H1 (cell line): ENCODE measurements around the gene CNNM3. TPM values are rescaled to one million over a fixed set of nuclear protein-coding genes. Genes with fewer than 3 reads are reported as not detected.

Experiments used
- EGR1 ChIP-seq: IDR thresholded peaks from 2 replicates; pipeline ENCODE4 v1.6.1; 2011; ENCODE audit warnings: low read depth, low read length, borderline replicate concordance
- polyA plus RNA-seq, 7 experiments: library from polyadenylated mRNA; depleted of rRNA in 3 of 7; stranded (reverse) in 5 of 7; unstranded in 2 of 7; fragments of >200 nt in 5 of 7; fragments of 200-250 nt in 2 of 7; gene quantifications; 1 replicate in 5 of 7; 2 replicates in 1 of 7; 4 replicates in 1 of 7; pipeline versions ENCODE4 v1.2.1 to v1.2.3, GENCODE V29; 2011 to 2013; ENCODE audit warnings: missing spikeins in 2 of 7, mixed read lengths in 2 of 7
- total RNA-seq: library from RNA; stranded (reverse); fragmentation: NEBNext Ultra II Directional; extraction: Animal tissue kit (Norgen Biotek cat#: 25700); gene quantifications from 2 replicates; pipeline ENCODE4 v1.2.1, GENCODE V29; 2021
- TF ChIP-seq, protein P1 (sequence below): IDR thresholded peaks from 2 replicates; pipeline ENCODE4 v1.6.1; 2011; ENCODE audit warnings: low read length, improper control_type of control experiment

CNNM3 gene
- total and polyA plus RNA-seq, 2 of the 8 experiments (the other 6 are each of a cell fraction or from before 2014, with no cell fraction given), result 29.1 to 29.2 TPM

DNA sequence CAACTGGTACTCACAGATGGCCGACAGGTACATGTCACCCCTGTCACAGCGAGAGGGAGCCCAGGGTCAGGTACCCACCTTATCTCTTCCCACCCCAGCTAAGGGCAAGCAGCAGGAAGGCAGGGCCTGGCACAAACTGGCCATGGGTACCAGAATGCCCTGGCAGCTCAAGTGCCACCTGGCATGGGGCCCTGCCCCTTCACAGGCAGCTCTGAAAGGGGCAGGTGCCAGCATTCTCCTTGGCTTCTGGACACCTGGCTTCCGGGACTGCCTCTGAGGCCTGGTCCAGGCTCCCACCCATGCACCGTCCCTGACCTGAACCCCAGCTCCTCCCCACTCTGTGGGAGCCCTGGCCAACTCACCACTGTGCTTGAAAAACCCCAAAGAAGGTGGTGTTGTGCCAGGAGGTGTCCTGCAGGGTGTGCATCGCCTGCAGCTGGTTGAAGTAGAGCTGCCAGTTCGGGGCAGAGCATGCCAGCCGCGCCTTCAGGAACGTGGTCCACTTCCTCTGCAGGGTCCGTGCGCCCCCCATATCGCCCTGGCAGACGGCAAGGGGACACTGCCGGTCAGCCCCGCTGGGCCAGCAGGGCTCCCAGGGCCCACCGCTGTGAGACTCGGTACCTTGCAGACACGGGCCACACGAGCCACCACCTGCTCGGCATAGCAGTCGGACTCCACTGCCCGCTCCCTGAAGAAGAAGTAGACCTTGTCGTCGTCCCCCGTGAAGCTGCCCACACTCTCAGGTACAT is 48.4 kb downstream of the CNNM3 start (continued):
- TF ChIP-seq, protein P1, sequence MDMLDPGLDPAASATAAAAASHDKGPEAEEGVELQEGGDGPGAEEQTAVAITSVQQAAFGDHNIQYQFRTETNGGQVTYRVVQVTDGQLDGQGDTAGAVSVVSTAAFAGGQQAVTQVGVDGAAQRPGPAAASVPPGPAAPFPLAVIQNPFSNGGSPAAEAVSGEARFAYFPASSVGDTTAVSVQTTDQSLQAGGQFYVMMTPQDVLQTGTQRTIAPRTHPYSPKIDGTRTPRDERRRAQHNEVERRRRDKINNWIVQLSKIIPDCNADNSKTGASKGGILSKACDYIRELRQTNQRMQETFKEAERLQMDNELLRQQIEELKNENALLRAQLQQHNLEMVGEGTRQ, result no peak
- TF ChIP-seq EGR1, result no peak
